GM19467 (cell line): ENCODE results near the gene SPOUT1.
A peak's percentile ranks its signal among the peaks of the same experiment; 100 is the strongest.
"Not testable (repeated sequence)": the region's sequence is repeated elsewhere in the genome, so short reads cannot be mapped to it uniquely, and the experiment has no call there.

Source experiments
- ATAC-seq: cut with Tn5 transposase; IDR thresholded peaks from one replicate; pipeline ENCODE4 v1.9.1; 2021; ENCODE audit warnings: mild to moderate bottlenecking, moderate library complexity; ENCODE audit not compliant: unreplicated experiment

The SPOUT1 gene

GRCh38 chr9:128829477-128830251 lies at the start of gene SPOUT1:
TSS of gene SPOUT1 (minus strand) at chr9:128829794. CDS start at chr9:128829780, 14 bp downstream.
- ATAC-seq: peak; percentile 97

GRCh38 chr9:128877852-128878251 lies 48.3 kb upstream of the SPOUT1 start:
- no peak for ATAC-seq

GRCh38 chr9:128870941-128871265 lies 41.3 kb upstream of the SPOUT1 start:
- not testable (repeated sequence) for ATAC-seq

GRCh38 chr9:128870128-128870940 lies 40.7 kb upstream of the SPOUT1 start:
- ATAC-seq: no peak

- no peak for ATAC-seq
Measured at GRCh38 chr9:128863647-128864046, 34.1 kb upstream of the SPOUT1 start.

GRCh38 chr9:128862401-128862851 lies 32.8 kb upstream of the SPOUT1 start:
- ATAC-seq: no peak

- ATAC-seq: no peak
Measured at GRCh38 chr9:128861501-128861900, 31.9 kb upstream of the SPOUT1 start.

GRCh38 chr9:128860937-128861336 lies 31.3 kb upstream of the SPOUT1 start:
- no peak for ATAC-seq

GRCh38 chr9:128858476-128858875 lies 28.9 kb upstream of the SPOUT1 start:
- not testable (repeated sequence) for ATAC-seq

- ATAC-seq: not testable (repeated sequence)
Measured at GRCh38 chr9:128854454-128854853, 24.9 kb upstream of the SPOUT1 start.

- not testable (repeated sequence) for ATAC-seq
Measured at GRCh38 chr9:128852646-128853045, 23.1 kb upstream of the SPOUT1 start.

GRCh38 chr9:128851779-128852600 lies 22.4 kb upstream of the SPOUT1 start:
- not testable (repeated sequence) for ATAC-seq

- not testable (repeated sequence) for ATAC-seq
Measured at GRCh38 chr9:128851024-128851423, 21.4 kb upstream of the SPOUT1 start.

- no peak for ATAC-seq
Measured at GRCh38 chr9:128847803-128848202, 18.2 kb upstream of the SPOUT1 start.

- no peak for ATAC-seq
Measured at GRCh38 chr9:128846680-128847030, 17.1 kb upstream of the SPOUT1 start.

GRCh38 chr9:128845186-128845931 lies 15.8 kb upstream of the SPOUT1 start:
- no peak for ATAC-seq

- ATAC-seq: not testable (repeated sequence)
Measured at GRCh38 chr9:128843171-128843570, 13.6 kb upstream of the SPOUT1 start.

- no peak for ATAC-seq
Measured at GRCh38 chr9:128841694-128842492, 12.3 kb upstream of the SPOUT1 start.

- ATAC-seq: no peak
Measured at GRCh38 chr9:128840524-128840923, 10.9 kb upstream of the SPOUT1 start.

GRCh38 chr9:128838338-128838737 lies 8.7 kb upstream of the SPOUT1 start:
- no peak for ATAC-seq
